Esophagus squamous epithelium (tissue), 4 donors: ENCODE results near the gene KRT17.

Source experiments
- POLR2A ChIP-seq, 4 donors: fragments of 450-650 bp; IDR thresholded peaks; one replicate each; pipeline ENCODE4 v1.6.1; 2017; ENCODE audit warnings: antibody characterized with exemption in 4 of 4, mild to moderate bottlenecking in 4 of 4, moderate library complexity in 3 of 4
- TF ChIP-seq, protein P1 (sequence below), 6 experiments: fragments of 450-650 bp in 4 of 6; fragments of 200-600 bp in 2 of 6; sonication (generic) in 2 of 6; IDR thresholded peaks; one replicate each; pipeline ENCODE4 v1.5.1; 2016 to 2019; ENCODE audit warnings: antibody characterized with exemption in 6 of 6, mild to moderate bottlenecking in 4 of 6, moderate library complexity in 4 of 6

- TF ChIP-seq, protein P1, sequence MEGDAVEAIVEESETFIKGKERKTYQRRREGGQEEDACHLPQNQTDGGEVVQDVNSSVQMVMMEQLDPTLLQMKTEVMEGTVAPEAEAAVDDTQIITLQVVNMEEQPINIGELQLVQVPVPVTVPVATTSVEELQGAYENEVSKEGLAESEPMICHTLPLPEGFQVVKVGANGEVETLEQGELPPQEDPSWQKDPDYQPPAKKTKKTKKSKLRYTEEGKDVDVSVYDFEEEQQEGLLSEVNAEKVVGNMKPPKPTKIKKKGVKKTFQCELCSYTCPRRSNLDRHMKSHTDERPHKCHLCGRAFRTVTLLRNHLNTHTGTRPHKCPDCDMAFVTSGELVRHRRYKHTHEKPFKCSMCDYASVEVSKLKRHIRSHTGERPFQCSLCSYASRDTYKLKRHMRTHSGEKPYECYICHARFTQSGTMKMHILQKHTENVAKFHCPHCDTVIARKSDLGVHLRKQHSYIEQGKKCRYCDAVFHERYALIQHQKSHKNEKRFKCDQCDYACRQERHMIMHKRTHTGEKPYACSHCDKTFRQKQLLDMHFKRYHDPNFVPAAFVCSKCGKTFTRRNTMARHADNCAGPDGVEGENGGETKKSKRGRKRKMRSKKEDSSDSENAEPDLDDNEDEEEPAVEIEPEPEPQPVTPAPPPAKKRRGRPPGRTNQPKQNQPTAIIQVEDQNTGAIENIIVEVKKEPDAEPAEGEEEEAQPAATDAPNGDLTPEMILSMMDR (IDR thresholded peaks at IDR 0.05): no peak
- no peak for TF ChIP-seq POLR2A (IDR thresholded peaks at IDR 0.05)
These were observed 8.9 kb downstream of the KRT17 start for GRCh38 chr17:41615454-41615853.
